ENCODE measurements around the gene STAP2.
"Not testable (repeated sequence)": the region's sequence is repeated elsewhere in the genome, so short reads cannot be mapped to it uniquely, and the experiment has no call there.

STAP2 gene

DNA sequence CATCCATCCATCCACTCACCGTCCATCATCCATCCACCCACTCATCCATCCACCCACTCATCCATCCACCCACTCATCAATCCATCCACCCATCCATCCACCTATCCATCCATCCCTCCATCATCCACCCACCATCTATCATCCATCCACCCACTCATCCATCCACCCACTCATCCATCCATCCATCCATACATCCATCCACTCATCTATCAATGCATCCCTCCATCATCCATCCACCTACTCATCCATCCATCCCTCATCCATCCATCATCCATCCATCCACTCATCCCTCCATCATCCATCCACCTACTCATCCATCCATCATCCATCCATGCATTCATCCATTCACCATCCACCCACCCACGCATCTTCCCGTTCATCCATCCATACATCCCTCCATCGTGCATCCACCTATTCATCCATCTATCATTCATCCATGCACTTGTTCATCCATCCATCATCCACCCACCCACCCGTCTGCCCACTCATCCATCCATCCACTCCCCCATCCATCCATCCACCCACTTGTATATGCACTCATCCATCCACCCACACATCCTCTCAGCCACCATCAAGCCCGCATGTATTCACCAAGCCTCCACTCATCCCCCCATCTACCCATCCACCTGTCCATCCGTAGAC is 3.6 kb downstream of the STAP2 start:
- H3K9ac ChIP-seq (ENCODE audit: low read depth, low read length): no peak overlapping the region
- H3K4me1 ChIP-seq (ENCODE audit: control insufficient read depth, insufficient read depth, low read length): peaks cover 5% of the 10 kb centered on the region; the same call in 1 of the 2 replicates
- H3K27me3 ChIP-seq (ENCODE audit: control insufficient read depth, insufficient read depth, low read length): no peaks in the 10 kb centered on the region
- no peaks in the 10 kb centered on the region for H3K36me3 ChIP-seq (ENCODE audit: control insufficient read depth, insufficient read depth, low read length)
- H3K9me3 ChIP-seq (ENCODE audit: control insufficient read depth, insufficient read depth, low read length): no peaks in the 10 kb centered on the region
- no peak overlapping the region for H3K27ac ChIP-seq (ENCODE audit: low read depth, low read length)
- no peak overlapping the region for H3K4me3 ChIP-seq (ENCODE audit: low read depth, low read length)

DNA sequence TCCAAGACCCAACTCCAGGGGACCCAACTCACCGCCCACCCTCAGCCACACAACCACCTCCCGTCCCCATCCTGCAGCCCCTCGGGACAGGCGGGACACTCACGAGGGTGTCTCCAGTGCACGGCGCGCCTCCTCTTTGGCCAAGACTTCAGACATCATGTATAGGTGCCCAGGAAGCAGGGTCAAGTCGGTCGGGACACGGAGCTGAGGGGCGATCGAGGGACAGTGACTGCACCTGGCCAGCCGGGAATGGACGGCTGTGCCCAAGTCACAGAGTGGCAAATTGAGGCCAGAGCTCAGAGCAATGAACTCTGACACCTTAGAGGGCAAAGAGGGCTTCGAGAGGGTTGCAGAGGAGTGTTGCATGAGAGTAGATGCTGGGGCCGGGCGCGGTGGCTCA is 8.8 kb downstream of the STAP2 start:
- H3K27ac ChIP-seq (ENCODE audit: low read depth, low read length): no peak overlapping the region
- no peak overlapping the region for H3K4me3 ChIP-seq (ENCODE audit: low read depth, low read length)
- no peaks in the 10 kb centered on the region for H3K36me3 ChIP-seq (ENCODE audit: control insufficient read depth, insufficient read depth, low read length)
- no peak overlapping the region for H3K9ac ChIP-seq (ENCODE audit: low read depth, low read length)
- H3K9me3 ChIP-seq (ENCODE audit: control insufficient read depth, insufficient read depth, low read length): no peaks in the 10 kb centered on the region
- no peaks in the 10 kb centered on the region for H3K4me1 ChIP-seq (ENCODE audit: control insufficient read depth, insufficient read depth, low read length)
- no peaks in the 10 kb centered on the region for H3K27me3 ChIP-seq (ENCODE audit: control insufficient read depth, insufficient read depth, low read length)

DNA sequence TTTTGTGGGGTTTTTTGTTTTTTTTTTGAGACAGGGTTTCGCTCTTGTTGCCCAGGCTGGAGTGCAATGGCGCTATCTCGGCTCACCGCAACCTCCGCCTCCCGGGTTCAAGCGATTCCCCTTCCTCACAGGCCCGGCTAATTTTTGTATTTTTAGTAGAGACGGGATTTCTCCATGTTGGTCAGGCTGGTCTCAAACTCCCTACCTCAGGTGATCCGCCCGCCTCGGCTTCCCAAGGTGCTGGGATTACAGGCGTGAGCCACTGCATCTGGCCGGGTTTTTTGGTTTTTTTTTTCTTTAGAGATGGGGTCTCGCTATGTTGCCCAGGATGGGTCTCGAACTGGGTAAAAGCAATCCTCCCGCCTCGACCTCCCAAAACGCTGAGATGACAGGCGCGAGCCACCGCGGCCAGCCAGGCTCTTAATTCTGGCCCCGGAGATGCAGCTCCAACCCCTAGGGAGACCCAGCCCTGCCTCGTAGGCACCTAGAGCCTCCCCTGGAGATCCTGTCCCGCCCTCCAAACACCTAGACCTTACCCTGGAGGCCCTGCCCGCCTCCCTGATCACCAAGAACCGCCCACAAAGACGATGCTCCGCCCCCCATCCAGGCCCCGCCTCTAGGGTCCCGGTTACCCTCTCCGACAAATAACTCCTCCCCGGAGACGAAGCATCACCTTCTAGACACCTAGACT is 9.5 kb downstream of the STAP2 start:
- H3K36me3 ChIP-seq (ENCODE audit: control insufficient read depth, insufficient read depth, low read length); H3K9me3 ChIP-seq (ENCODE audit: control insufficient read depth, insufficient read depth, low read length); H3K27me3 ChIP-seq (ENCODE audit: control insufficient read depth, insufficient read depth, low read length); H3K4me1 ChIP-seq (ENCODE audit: control insufficient read depth, insufficient read depth, low read length); H3K27ac ChIP-seq (ENCODE audit: low read depth, low read length): not testable (repeated sequence)
- Histone ChIP-seq H3K4me3 (ENCODE audit: low read depth, low read length) (peak overlapping the region; percentile 89), H3K9ac (ENCODE audit: low read depth, low read length) (peak overlapping the region; percentile 72)

DNA sequence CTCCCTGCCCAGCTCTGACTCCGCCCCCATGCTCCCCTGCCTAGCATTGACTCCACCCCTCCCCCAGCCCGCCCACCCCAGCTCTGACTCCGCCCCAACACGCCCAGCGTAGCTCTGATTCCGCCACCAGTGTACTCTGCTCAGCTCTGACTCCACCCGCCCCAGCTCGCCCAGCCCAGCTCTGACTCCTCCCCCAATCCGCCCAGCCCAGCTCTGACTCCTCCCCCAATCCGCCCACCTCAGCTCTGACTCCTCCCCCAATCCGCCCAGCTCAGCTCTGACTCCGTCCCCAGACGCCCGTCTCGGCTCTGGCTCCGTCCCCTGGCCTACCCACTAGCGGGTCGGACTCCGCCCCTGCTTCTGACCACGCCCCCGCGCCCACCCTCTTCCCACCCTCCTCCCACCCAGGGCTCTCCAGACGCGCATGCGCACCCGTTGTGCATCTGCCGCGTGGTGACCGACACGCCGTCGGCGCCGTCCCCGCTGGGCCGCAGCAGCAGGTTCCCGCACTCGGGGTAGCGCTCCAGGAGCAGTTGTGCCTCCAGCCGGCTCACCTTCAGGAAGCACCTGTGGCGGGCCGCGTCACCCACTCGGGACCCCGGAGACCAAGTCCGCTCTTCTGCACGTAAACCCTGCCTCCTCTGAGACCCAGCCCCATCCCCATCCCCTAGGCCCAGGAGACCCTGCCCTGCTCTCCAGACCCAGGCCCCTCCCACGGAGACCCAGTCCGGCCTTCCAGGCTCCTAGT is 10.2 kb downstream of the STAP2 start:
- Histone ChIP-seq H3K36me3 (ENCODE audit: control insufficient read depth, insufficient read depth, low read length) (no peaks in the 10 kb centered on the region), H3K4me3 (ENCODE audit: low read depth, low read length) (peak overlapping the region; percentile 89), H3K9ac (ENCODE audit: low read depth, low read length) (peak overlapping the region; percentile 72), H3K9me3 (ENCODE audit: control insufficient read depth, insufficient read depth, low read length) (no peaks in the 10 kb centered on the region), H3K27ac (ENCODE audit: low read depth, low read length) (peak overlapping the region; percentile 75), H3K4me1 (ENCODE audit: control insufficient read depth, insufficient read depth, low read length) (no peaks in the 10 kb centered on the region), H3K27me3 (ENCODE audit: control insufficient read depth, insufficient read depth, low read length) (no peaks in the 10 kb centered on the region)

DNA sequence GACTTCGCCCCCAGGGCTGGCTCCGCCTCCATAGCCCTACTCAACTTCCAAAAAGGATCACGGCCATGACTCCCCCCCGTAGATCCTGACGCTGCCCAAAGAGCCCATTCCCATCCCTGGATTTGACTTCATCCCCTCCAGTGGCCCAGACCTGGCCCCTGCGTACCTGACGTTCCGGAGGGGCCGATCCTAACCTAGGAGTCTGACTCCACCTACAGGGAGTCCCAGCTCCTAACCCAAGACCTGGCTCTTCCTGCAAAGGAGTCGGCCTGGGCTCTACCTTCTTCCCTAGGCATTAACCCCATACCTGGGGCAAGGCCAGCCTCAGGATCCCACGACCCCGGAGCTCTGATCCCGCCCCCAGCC is 10.8 kb downstream of the STAP2 start:
- Histone ChIP-seq H3K9me3 (ENCODE audit: control insufficient read depth, insufficient read depth, low read length) (no peaks in the 10 kb centered on the region), H3K4me3 (ENCODE audit: low read depth, low read length) (peak overlapping the region; percentile 62), H3K27ac (ENCODE audit: low read depth, low read length) (peak overlapping the region; percentile 75), H3K36me3 (ENCODE audit: control insufficient read depth, insufficient read depth, low read length) (no peaks in the 10 kb centered on the region; the same call in 1 of the 2 replicates), H3K9ac (ENCODE audit: low read depth, low read length) (no peak overlapping the region), H3K27me3 (ENCODE audit: control insufficient read depth, insufficient read depth, low read length) (no peaks in the 10 kb centered on the region), H3K4me1 (ENCODE audit: control insufficient read depth, insufficient read depth, low read length) (no peaks in the 10 kb centered on the region)

DNA sequence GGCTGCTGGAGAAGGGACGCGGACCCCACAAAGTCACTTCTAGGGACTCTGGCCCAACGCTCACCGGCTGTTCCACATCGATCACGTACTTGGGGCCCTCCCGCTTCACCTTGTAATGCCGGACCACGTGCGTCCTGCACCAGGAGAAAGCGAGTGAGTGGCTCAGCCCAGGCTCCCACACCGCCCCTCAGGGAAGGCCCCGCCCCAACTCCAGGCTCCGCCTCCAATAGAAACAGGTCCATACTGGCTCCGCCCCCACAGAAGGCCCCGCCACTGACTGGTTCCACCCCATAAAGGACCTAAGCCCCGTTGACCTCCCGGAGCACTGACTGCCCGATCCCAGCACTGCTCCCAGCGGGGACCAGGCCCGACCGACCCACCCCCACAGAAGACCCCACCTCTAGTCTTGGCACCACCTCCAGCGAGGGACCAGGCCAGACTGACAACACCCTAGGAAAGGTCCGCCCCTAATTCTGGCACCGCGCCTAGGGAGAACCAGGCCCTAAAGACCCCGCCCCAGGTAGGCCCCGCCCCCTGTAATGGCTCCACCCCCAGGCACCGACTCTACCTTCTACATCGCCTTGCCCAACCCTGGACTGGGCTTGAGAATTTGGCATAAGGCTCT is 11.3 kb downstream of the STAP2 start:
- H3K4me3 ChIP-seq (ENCODE audit: low read depth, low read length): peak overlapping the region; percentile 62
- no peaks in the 10 kb centered on the region for H3K4me1 ChIP-seq (ENCODE audit: control insufficient read depth, insufficient read depth, low read length)
- H3K9me3 ChIP-seq (ENCODE audit: control insufficient read depth, insufficient read depth, low read length): no peaks in the 10 kb centered on the region
- H3K27me3 ChIP-seq (ENCODE audit: control insufficient read depth, insufficient read depth, low read length): no peaks in the 10 kb centered on the region
- no peaks in the 10 kb centered on the region; the same call in 1 of the 2 replicates for H3K36me3 ChIP-seq (ENCODE audit: control insufficient read depth, insufficient read depth, low read length)
- peak overlapping the region; percentile 50; the same call in 1 of the 2 replicates for H3K9ac ChIP-seq (ENCODE audit: low read depth, low read length)
- H3K27ac ChIP-seq (ENCODE audit: low read depth, low read length): peak overlapping the region; percentile 75

DNA sequence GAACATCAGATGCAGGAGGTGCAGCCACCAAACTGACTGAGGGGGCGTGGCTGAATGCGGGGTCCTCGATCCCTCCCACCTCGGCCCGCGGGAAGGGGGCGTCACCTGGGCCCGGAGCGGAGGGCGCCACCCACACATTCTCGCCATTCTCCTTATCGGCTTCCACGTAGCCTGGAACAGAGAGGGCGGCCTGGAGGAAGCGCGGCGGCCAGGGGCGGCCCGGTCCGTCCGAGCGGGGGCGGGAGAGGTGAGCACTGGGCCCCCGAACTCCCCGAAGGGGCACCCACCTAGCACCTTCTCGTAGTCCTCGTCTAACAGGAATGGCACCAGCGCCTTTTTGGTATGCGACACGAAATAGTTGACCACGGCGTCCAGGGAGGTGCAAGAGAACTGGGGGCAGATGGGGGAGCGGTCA is 11.8 kb downstream of the STAP2 start:
- Histone ChIP-seq H3K27me3 (ENCODE audit: control insufficient read depth, insufficient read depth, low read length) (no peaks in the 10 kb centered on the region), H3K36me3 (ENCODE audit: control insufficient read depth, insufficient read depth, low read length) (no peaks in the 10 kb centered on the region; the same call in 1 of the 2 replicates), H3K27ac (ENCODE audit: low read depth, low read length) (peak overlapping the region; percentile 54), H3K4me3 (ENCODE audit: low read depth, low read length) (peak overlapping the region; percentile 62), H3K9ac (ENCODE audit: low read depth, low read length) (peak overlapping the region; percentile 50; the same call in 1 of the 2 replicates), H3K4me1 (ENCODE audit: control insufficient read depth, insufficient read depth, low read length) (no peaks in the 10 kb centered on the region), H3K9me3 (ENCODE audit: control insufficient read depth, insufficient read depth, low read length) (no peaks in the 10 kb centered on the region)

DNA sequence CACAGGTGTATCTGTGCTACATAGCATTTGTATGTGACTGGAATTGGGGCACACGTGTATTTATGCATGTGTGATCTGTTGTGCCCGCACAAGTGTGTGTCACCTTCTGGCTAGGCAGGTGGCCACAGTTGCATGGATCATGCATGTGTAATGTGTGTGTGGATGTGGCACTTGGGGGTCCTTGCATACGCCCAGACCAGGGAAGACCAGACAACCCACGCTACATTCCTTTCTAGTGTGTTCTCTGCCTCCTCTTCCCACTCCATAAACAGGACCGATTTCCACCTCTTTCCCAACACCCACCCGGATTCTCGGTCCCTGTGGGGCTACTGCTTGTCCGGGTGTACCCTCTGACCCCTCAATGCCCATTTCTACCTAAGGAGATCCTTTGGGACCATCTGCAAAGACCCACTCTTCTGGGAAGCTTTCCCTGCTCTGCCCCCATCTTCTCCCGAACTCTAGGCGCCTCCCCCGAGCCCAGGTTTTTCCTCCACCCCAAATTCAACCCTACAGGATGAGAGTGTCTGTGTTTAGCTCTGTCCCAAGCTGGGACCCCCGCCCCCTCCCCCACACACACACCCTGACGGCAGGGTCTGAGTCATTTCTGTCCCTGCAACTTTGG is 12.3 kb downstream of the STAP2 start:
- H3K4me1 ChIP-seq (ENCODE audit: control insufficient read depth, insufficient read depth, low read length): no peaks in the 10 kb centered on the region
- no peaks in the 10 kb centered on the region for H3K27me3 ChIP-seq (ENCODE audit: control insufficient read depth, insufficient read depth, low read length)
- no peak overlapping the region for H3K9ac ChIP-seq (ENCODE audit: low read depth, low read length)
- no peaks in the 10 kb centered on the region for H3K9me3 ChIP-seq (ENCODE audit: control insufficient read depth, insufficient read depth, low read length)
- H3K36me3 ChIP-seq (ENCODE audit: control insufficient read depth, insufficient read depth, low read length): no peaks in the 10 kb centered on the region; the same call in 1 of the 2 replicates
- no peak overlapping the region for H3K27ac ChIP-seq (ENCODE audit: low read depth, low read length)
- peak overlapping the region; percentile 62 for H3K4me3 ChIP-seq (ENCODE audit: low read depth, low read length)

DNA sequence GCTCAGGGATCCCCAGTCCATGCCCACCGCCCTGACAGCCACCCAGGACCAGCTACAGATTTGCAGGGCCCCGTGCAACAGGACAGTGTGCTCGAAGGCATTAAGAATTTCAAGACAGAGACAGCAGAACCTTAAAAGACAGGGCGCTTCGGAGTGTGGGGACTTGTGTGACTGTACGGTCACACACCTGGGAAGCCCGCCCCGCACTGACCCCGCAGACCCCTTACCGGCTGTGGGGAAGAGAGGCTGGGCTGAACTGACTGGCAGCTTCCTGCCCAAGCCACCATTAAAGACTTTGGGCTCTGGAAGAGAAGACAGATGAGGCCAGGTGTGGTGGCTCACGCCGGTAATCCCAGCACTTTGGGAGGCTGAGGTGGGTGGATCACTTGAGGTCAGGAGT is 14.4 kb downstream of the STAP2 start:
- Histone ChIP-seq H3K36me3 (ENCODE audit: control insufficient read depth, insufficient read depth, low read length) (peaks cover 2% of the 10 kb centered on the region; the same call in 1 of the 2 replicates), H3K4me3 (ENCODE audit: low read depth, low read length) (no peak overlapping the region), H3K4me1 (ENCODE audit: control insufficient read depth, insufficient read depth, low read length) (no peaks in the 10 kb centered on the region), H3K9ac (ENCODE audit: low read depth, low read length) (no peak overlapping the region), H3K27me3 (ENCODE audit: control insufficient read depth, insufficient read depth, low read length) (no peaks in the 10 kb centered on the region), H3K9me3 (ENCODE audit: control insufficient read depth, insufficient read depth, low read length) (0 out of 2 replicates have a peak, but pooled peaks cover 2% of the 10 kb centered on the region), H3K27ac (ENCODE audit: low read depth, low read length) (no peak overlapping the region)

DNA sequence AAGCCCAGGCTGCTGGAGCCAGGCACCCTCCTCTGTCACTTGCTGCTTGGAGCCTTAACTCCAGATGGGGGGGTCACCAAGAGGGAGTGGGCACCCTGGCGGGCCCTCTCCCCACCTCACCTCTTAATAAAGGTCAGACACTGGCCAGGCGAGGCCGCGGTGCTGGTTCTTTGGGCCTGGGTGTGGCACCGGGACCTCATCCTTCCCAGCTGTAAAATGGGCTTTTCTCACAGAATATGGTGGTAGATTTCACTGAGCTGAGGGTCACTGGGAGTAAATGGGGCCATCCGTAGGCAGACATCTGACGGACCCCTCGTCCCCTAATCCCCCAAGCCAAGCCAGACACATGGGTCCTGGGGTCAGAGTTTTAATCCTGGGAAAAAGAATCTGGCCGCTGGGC is 14.9 kb downstream of the STAP2 start:
- H3K27ac ChIP-seq (ENCODE audit: low read depth, low read length): no peak overlapping the region
- H3K9me3 ChIP-seq (ENCODE audit: control insufficient read depth, insufficient read depth, low read length): 0 out of 2 replicates have a peak, but pooled peaks cover 3% of the 10 kb centered on the region
- no peaks in the 10 kb centered on the region for H3K4me1 ChIP-seq (ENCODE audit: control insufficient read depth, insufficient read depth, low read length)
- no peak overlapping the region for H3K4me3 ChIP-seq (ENCODE audit: low read depth, low read length)
- H3K9ac ChIP-seq (ENCODE audit: low read depth, low read length): no peak overlapping the region
- peaks cover 7% of the 10 kb centered on the region for H3K36me3 ChIP-seq (ENCODE audit: control insufficient read depth, insufficient read depth, low read length)
- no peaks in the 10 kb centered on the region for H3K27me3 ChIP-seq (ENCODE audit: control insufficient read depth, insufficient read depth, low read length)

Measured in HUES48 (cell line).